GM12878 (cell line): ENCODE measurements around the gene ZNF473. TPM values are rescaled to one million over a fixed set of nuclear protein-coding genes. Genes with fewer than 3 reads are reported as not detected.

ENCODE experiments used
- ATAC-seq: fragments of 200-7000 bp; cut with Tn5 transposase; 3 replicates; pipeline ENCODE4 v1.9.1; 2020; ENCODE audit warnings: mild to moderate bottlenecking, moderate library complexity
- BruUV-seq: library from RNA; stranded (reverse); fragments of 400-500 nt; replicated peaks from 2 replicates; lab custom pipeline; 2021; lab: Mats Ljungman, UMichigan
- CTCF ChIA-PET: fragments of 300-600 bp; sonication (Branson Sonifier 250); formaldehyde crosslinking; extraction: SDS; loops from one replicate; lab custom pipeline; 2021; ENCODE audit warnings: inconsistent platforms; lab: Yijun Ruan, JAX
- POLR2A ChIA-PET: fragments of 350-600 bp; formaldehyde crosslinking; extraction: SDS; loops from one replicate; lab custom pipeline; 2021; ENCODE audit warnings: inconsistent platforms; lab: Charles Lee
- RAD21 ChIA-PET: fragments of 300-600 bp; sonication (Branson Sonifier 250); formaldehyde crosslinking; loops from one replicate; lab custom pipeline; 2023; ENCODE audit warnings: antibody characterized with exemption; ENCODE audit not compliant: unreplicated experiment; lab: Charles Lee
- SMC1A ChIA-PET: fragments of 300-600 bp; sonication (Branson Sonifier 250); formaldehyde crosslinking; loops from one replicate; lab custom pipeline; 2023; ENCODE audit not compliant: unreplicated experiment, uncharacterized antibody; lab: Charles Lee
- DNase-seq: peaks from one replicate; pipeline ENCODE4 v3.0.0-alpha.2; 2011; ENCODE audit warnings: low read depth, low spot score
- FAIRE-seq: peaks from 3 replicates; lab custom pipeline; 2011; peaks lifted over from hg19 to GRCh38; lab: Jason Lieb, UNC
- H2AFZ ChIP-seq: 2 replicates; pipeline ENCODE4 v1.6.0; 2011; ENCODE audit warnings: low read depth, low read length, control low read depth; ENCODE audit not compliant: control insufficient read depth
- H3K27ac ChIP-seq: 2 replicates; pipeline ENCODE4 v1.5.1; 2011; ENCODE audit warnings: control low read depth; ENCODE audit not compliant: control insufficient read depth, insufficient read depth
- H3K27me3 ChIP-seq, 2 experiments: replicated peaks in 1 of 2; 2 replicates each; pipeline versions ENCODE4 v1.6.0 to v1.6.1; 2011; ENCODE audit warnings: low read length in 1 of 2; ENCODE audit not compliant: control insufficient read depth in 2 of 2, insufficient read depth in 2 of 2
- H3K36me3 ChIP-seq, 2 experiments: 2 replicates each; pipeline ENCODE4 v1.5.1; 2011; ENCODE audit warnings: low read length in 1 of 2; ENCODE audit not compliant: control insufficient read depth in 2 of 2, insufficient read depth in 2 of 2
- H3K4me1 ChIP-seq: 2 replicates; pipeline ENCODE4 v1.6.1; 2011; ENCODE audit warnings: mild to moderate bottlenecking, low read length, moderate library complexity, mixed read lengths; ENCODE audit not compliant: control insufficient read depth, insufficient read depth
- H3K4me2 ChIP-seq: 2 replicates; pipeline ENCODE4 v1.6.0; 2011; ENCODE audit warnings: control low read depth; ENCODE audit not compliant: control insufficient read depth, insufficient read depth
- H3K4me3 ChIP-seq: fragments of 200-600 bp; sonication (generic); 2 replicates; pipeline ENCODE4 v1.5.1; 2016
- H3K79me2 ChIP-seq: 2 replicates; pipeline ENCODE4 v1.6.0; 2011; ENCODE audit warnings: low read length; ENCODE audit not compliant: control insufficient read depth, insufficient read depth
- H3K9ac ChIP-seq: 2 replicates; pipeline ENCODE4 v1.8.0; 2011; ENCODE audit warnings: low read length, control low read depth, mixed read lengths; ENCODE audit not compliant: control insufficient read depth, insufficient read depth
- H3K9me3 ChIP-seq: replicated peaks from 3 replicates; pipeline ENCODE4 v1.5.1; 2011; ENCODE audit warnings: mild to moderate bottlenecking, low read length; ENCODE audit not compliant: control insufficient read depth, insufficient read depth
- H4K20me1 ChIP-seq: 2 replicates; pipeline ENCODE4 v1.6.0; 2011; ENCODE audit not compliant: control insufficient read depth, insufficient read depth
- ASH2L ChIP-seq: fragments of 300-600, 200-600 bp; sonication (generic); IDR thresholded peaks from 2 replicates; pipeline ENCODE4 v1.6.1; 2017; ENCODE audit warnings: low read depth, mild to moderate bottlenecking, borderline replicate concordance
- DPF2 ChIP-seq: fragments of 450-650 bp; IDR thresholded peaks from 2 replicates; pipeline ENCODE4 v1.6.1; 2017; ENCODE audit warnings: mild to moderate bottlenecking
- ETV6 ChIP-seq, 2 experiments: fragments of 450-650 bp in 1 of 2; IDR thresholded peaks in 1 of 2; conservative IDR thresholded peaks in 1 of 2; 2 replicates each; pipeline ENCODE4 v1.6.1; 2014; ENCODE audit warnings: antibody characterized with exemption in 1 of 2, borderline replicate concordance in 1 of 2, low read depth in 1 of 2, mild to moderate bottlenecking in 1 of 2, moderate library complexity in 1 of 2
- MEF2B ChIP-seq: fragments of 450-650 bp; IDR thresholded peaks from 2 replicates; pipeline ENCODE4 v1.6.1; 2018; ENCODE audit warnings: mild to moderate bottlenecking, moderate library complexity; ENCODE audit not compliant: partially characterized antibody, poor library complexity, severe bottlenecking
- NBN ChIP-seq: fragments of 450-650 bp; IDR thresholded peaks from 2 replicates; pipeline ENCODE4 v1.6.1; 2016
- PML ChIP-seq: IDR thresholded peaks from 2 replicates; pipeline ENCODE4 v1.6.1; 2012; ENCODE audit warnings: low read length, inconsistent platforms
- TAF1 ChIP-seq: IDR thresholded peaks from 2 replicates; pipeline ENCODE4 v1.6.1; 2011; ENCODE audit warnings: mild to moderate bottlenecking, low read depth, low read length, borderline replicate concordance
- TCF12 ChIP-seq: IDR thresholded peaks from 2 replicates; pipeline ENCODE4 v1.6.1; 2011; ENCODE audit warnings: low read depth, mild to moderate bottlenecking, low read length
- ZBED1 ChIP-seq: IDR thresholded peaks from 2 replicates; pipeline ENCODE4 v1.6.1; 2016; ENCODE audit warnings: borderline replicate concordance
- WGBS: methylation state at CpG from one replicate; pipeline ENCODE4 v1.1.6; 2016; ENCODE audit warnings: low lambda C conversion rate; ENCODE audit not compliant: insufficient replicate concordance, insufficient coverage; ENCODE audit errors: missing lambda C conversion rate; 5-methylcytosine and 5-hydroxymethylcytosine counted together
- in situ Hi-C: fragments of 300-500 bp; cut with MboI; formaldehyde crosslinking; loops from 9 replicates; pipeline ENCODE4 v1.14.3; 2018; ENCODE audit warnings: mixed read lengths
- intact Hi-C: fragments of 100-400 bp; cut with micrococcal nuclease; formaldehyde crosslinking; loops from one replicate; pipeline ENCODE4 v1.14.2; 2022; ENCODE audit not compliant: unreplicated experiment
- polyA plus RNA-seq, 11 experiments: library from polyadenylated mRNA; depleted of rRNA in 4 of 11; unstranded in 6 of 11; stranded (reverse) in 5 of 11; fragments of >200 nt; fragmentation: Nextera tagmentation in 4 of 11; fragmentation: Illumina TruSeq in 1 of 11; extraction: Ambion mirVana in 4 of 11; extraction: Trizol in 1 of 11; gene quantifications; 1 replicate in 1 of 11; 2 replicates in 10 of 11; pipeline versions ENCODE4 v1.2.1 to v1.2.3, GENCODE V29; 2011 to 2016; ENCODE audit warnings: inconsistent platforms in 2 of 11, missing spikeins in 2 of 11, low read depth in 1 of 11
- total RNA-seq, 4 experiments: library from RNA; depleted of rRNA in 3 of 4; stranded (reverse); fragments of >200 nt in 3 of 4; fragmentation: Illumina TruSeq in 1 of 4; extraction: Trizol in 1 of 4; gene quantifications; 2 replicates each; pipeline versions ENCODE4 v1.2.1 to v1.2.3, GENCODE V29; 2013 to 2021
- TF ChIP-seq, protein P1 (sequence below): IDR thresholded peaks from 2 replicates; pipeline ENCODE4 v1.6.1; 2011; ENCODE audit warnings: low read depth, low read length, improper control_type of control experiment, borderline replicate concordance
- TF ChIP-seq, protein P2 (sequence below): fragments of 450-650 bp; IDR thresholded peaks from 2 replicates; pipeline ENCODE4 v1.6.1; 2017; ENCODE audit warnings: antibody characterized with exemption, mild to moderate bottlenecking, moderate library complexity
- TF ChIP-seq, protein P3 (sequence below): fragments of 450-650 bp; IDR thresholded peaks from 2 replicates; pipeline ENCODE4 v1.6.1; 2017; ENCODE audit warnings: mild to moderate bottlenecking, low read depth, inconsistent platforms; ENCODE audit not compliant: poor library complexity, severe bottlenecking

Gene ZNF473
- total and polyA plus RNA-seq, 10 of the 15 experiments (the other 5 are each of a cell fraction or from before 2014, with no cell fraction given) = 2.3 to 14.9 (median 6.3) TPM

DNA sequence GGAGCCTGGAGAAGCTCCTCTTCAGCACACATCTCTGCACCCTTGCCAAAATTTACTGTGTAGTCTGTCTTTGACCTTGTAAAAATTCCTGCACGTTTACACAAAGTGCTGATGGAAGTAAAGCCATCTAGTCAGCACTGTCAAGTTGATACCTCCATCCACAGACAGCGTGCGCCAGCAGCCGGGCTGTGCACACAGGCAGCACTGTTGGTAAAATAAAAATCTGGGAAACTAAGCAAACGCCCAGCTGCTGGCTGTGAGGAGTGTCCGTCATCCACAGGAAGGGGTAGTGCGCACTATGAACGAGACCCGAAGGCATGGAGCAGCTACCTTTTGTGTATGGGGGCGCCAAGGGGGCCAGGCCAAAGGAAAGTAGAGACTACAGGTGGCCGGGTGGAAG is 47.5 kb upstream of the ZNF473 start:
- no peak for DNase-seq
- FAIRE-seq = no peak

More for the DNA sequence above, 47.5 kb upstream of the ZNF473 start:
- ChIA-PET CTCF (no interaction called here), RAD21 (interaction anchor here (2.0 kb wide), 1 partner anchor 40 kb away, joined by 4 read pairs; no protein-coding TSS in a partner anchor), SMC1A (no interaction called here), POLR2A (interaction anchor here (1.0 kb wide), 1 partner anchor 21 kb away, joined by 3 read pairs; no protein-coding TSS in a partner anchor)
- H3K4me2 ChIP-seq = no peak overlapping the region
- H3K36me3 ChIP-seq = no peaks in the 10 kb centered on the region; a peak in 1 of 4 replicates
- ATAC-seq = no peak
- H2AFZ ChIP-seq = no peak overlapping the region
- H3K4me3 ChIP-seq = no peak overlapping the region
- no peaks in the 10 kb centered on the region for H3K27me3 ChIP-seq
- TF ChIP-seq ZBED1 (no peak), NBN (no peak), ASH2L (no peak), TAF1 (no peak), DPF2 (no peak), TCF12 (no peak), MEF2B (no peak), ETV6 (conservative IDR thresholded peaks at IDR 0.05 in 1 of 2, IDR thresholded peaks at IDR 0.05 in 1 of 2; ENCODE audit: borderline replicate concordance in 1 of 2, low read depth in 1 of 2) (no peak), PML (no peak)
- TF ChIP-seq, protein P1, sequence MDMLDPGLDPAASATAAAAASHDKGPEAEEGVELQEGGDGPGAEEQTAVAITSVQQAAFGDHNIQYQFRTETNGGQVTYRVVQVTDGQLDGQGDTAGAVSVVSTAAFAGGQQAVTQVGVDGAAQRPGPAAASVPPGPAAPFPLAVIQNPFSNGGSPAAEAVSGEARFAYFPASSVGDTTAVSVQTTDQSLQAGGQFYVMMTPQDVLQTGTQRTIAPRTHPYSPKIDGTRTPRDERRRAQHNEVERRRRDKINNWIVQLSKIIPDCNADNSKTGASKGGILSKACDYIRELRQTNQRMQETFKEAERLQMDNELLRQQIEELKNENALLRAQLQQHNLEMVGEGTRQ = no peak
- TF ChIP-seq, protein P2, sequence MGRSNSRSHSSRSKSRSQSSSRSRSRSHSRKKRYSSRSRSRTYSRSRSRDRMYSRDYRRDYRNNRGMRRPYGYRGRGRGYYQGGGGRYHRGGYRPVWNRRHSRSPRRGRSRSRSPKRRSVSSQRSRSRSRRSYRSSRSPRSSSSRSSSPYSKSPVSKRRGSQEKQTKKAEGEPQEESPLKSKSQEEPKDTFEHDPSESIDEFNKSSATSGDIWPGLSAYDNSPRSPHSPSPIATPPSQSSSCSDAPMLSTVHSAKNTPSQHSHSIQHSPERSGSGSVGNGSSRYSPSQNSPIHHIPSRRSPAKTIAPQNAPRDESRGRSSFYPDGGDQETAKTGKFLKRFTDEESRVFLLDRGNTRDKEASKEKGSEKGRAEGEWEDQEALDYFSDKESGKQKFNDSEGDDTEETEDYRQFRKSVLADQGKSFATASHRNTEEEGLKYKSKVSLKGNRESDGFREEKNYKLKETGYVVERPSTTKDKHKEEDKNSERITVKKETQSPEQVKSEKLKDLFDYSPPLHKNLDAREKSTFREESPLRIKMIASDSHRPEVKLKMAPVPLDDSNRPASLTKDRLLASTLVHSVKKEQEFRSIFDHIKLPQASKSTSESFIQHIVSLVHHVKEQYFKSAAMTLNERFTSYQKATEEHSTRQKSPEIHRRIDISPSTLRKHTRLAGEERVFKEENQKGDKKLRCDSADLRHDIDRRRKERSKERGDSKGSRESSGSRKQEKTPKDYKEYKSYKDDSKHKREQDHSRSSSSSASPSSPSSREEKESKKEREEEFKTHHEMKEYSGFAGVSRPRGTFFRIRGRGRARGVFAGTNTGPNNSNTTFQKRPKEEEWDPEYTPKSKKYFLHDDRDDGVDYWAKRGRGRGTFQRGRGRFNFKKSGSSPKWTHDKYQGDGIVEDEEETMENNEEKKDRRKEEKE = no peak
- TF ChIP-seq, protein P3, sequence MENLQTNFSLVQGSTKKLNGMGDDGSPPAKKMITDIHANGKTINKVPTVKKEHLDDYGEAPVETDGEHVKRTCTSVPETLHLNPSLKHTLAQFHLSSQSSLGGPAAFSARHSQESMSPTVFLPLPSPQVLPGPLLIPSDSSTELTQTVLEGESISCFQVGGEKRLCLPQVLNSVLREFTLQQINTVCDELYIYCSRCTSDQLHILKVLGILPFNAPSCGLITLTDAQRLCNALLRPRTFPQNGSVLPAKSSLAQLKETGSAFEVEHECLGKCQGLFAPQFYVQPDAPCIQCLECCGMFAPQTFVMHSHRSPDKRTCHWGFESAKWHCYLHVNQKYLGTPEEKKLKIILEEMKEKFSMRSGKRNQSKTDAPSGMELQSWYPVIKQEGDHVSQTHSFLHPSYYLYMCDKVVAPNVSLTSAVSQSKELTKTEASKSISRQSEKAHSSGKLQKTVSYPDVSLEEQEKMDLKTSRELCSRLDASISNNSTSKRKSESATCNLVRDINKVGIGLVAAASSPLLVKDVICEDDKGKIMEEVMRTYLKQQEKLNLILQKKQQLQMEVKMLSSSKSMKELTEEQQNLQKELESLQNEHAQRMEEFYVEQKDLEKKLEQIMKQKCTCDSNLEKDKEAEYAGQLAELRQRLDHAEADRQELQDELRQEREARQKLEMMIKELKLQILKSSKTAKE = no peak
- no peak overlapping the region for H3K27ac ChIP-seq
- no peaks in the 10 kb centered on the region for H3K4me1 ChIP-seq
- 74% methylated on average over 11 of the region's 11 CpGs for WGBS
- no peaks in the 10 kb centered on the region for H3K79me2 ChIP-seq
- no TSS peak for BruUV-seq
- H4K20me1 ChIP-seq = 0 out of 2 replicates have a peak, but pooled peaks cover 2% of the 10 kb centered on the region
- in situ Hi-C loops (no loop called here), intact Hi-C loops (no loop called here)
- H3K9ac ChIP-seq = no peak overlapping the region
- H3K9me3 ChIP-seq = no peaks in the 10 kb centered on the region
